K562 (cell line): ENCODE data around the gene TMEM144. TPM values are rescaled to one million over a fixed set of nuclear protein-coding genes. Genes with fewer than 3 reads are reported as not detected.

Experiments
- ATAC-seq: fragments of 200-7000 bp; cut with Tn5 transposase; 3 replicates; pipeline ENCODE4 v1.9.1; 2020; ENCODE audit warnings: moderate library complexity
- BruUV-seq: library from RNA; stranded (reverse); fragments of 400-500 nt; replicated peaks from 2 replicates; lab custom pipeline; 2021; lab: Mats Ljungman, UMichigan
- CTCF ChIA-PET: fragments of 300-600 bp; formaldehyde crosslinking; extraction: SDS; loops from one replicate; lab custom pipeline; 2021; ENCODE audit warnings: low intra/inter-chr PET ratio; lab: Yijun Ruan, JAX
- POLR2A ChIA-PET: fragments of 300-600, 350-650 bp; sonication (Branson Sonifier 250); formaldehyde crosslinking; extraction: SDS; loops from one replicate; lab custom pipeline; 2021; ENCODE audit warnings: antibody characterized with exemption, inconsistent platforms; lab: Yijun Ruan, JAX
- DNase-seq, 4 experiments: peaks; one replicate each; pipeline versions ENCODE4 v3.0.0 to v3.0.0-alpha.2; 2011 to 2018; ENCODE audit warnings: low spot score in 3 of 4, mixed read lengths in 3 of 4; ENCODE audit errors: extremely low read depth in 1 of 4
- FAIRE-seq: peaks from 2 replicates; lab custom pipeline; 2011; peaks lifted over from hg19 to GRCh38; lab: Jason Lieb, UNC
- H2AFZ ChIP-seq: 2 replicates; pipeline ENCODE4 v1.6.0; 2011; ENCODE audit warnings: low read depth, low read length, control low read depth, inconsistent platforms
- H3K27ac ChIP-seq: fragments of 200-600 bp; 3 replicates; pipeline ENCODE4 v1.8.0; 2011; ENCODE audit warnings: low read depth, mild to moderate bottlenecking, control low read depth, inconsistent platforms, low read length, moderate library complexity, mixed read lengths; ENCODE audit errors: extremely low read depth
- H3K27me3 ChIP-seq, 2 experiments: fragments of 300-600 bp in 1 of 2; 2 replicates in 1 of 2; 3 replicates in 1 of 2; pipeline versions ENCODE4 v1.6.0 to v1.8.0; 2011; ENCODE audit warnings: inconsistent platforms in 2 of 2, low read length in 2 of 2, mild to moderate bottlenecking in 1 of 2, mixed read lengths in 1 of 2, moderate library complexity in 1 of 2; ENCODE audit not compliant: control insufficient read depth in 2 of 2, insufficient read depth in 2 of 2
- H3K36me3 ChIP-seq: fragments of 300-600 bp; 3 replicates; pipeline ENCODE4 v1.8.0; 2011; ENCODE audit warnings: mild to moderate bottlenecking, low read length, inconsistent platforms; ENCODE audit not compliant: control insufficient read depth, insufficient read depth
- H3K4me1 ChIP-seq, 2 experiments: fragments of 200-600 bp in 1 of 2; replicated peaks in 1 of 2; 2 replicates in 1 of 2; 3 replicates in 1 of 2; pipeline versions ENCODE4 v1.5.1 to v1.8.0; 2011; ENCODE audit warnings: inconsistent platforms in 2 of 2, low read length in 2 of 2, mild to moderate bottlenecking in 1 of 2, mixed read lengths in 1 of 2, moderate library complexity in 1 of 2; ENCODE audit not compliant: control insufficient read depth in 2 of 2, insufficient read depth in 2 of 2
- H3K4me2 ChIP-seq: 2 replicates; pipeline ENCODE4 v1.6.1; 2011; ENCODE audit warnings: low read length, control low read depth, inconsistent platforms, mixed read lengths; ENCODE audit not compliant: insufficient read depth
- H3K4me3 ChIP-seq: fragments of 200-600 bp; sonication (generic), shearing (Covaris generic); 2 replicates; pipeline ENCODE4 v1.5.1; 2016; ENCODE audit warnings: control low read depth, inconsistent platforms
- H3K79me2 ChIP-seq: fragments of 200-600 bp; 3 replicates; pipeline ENCODE4 v1.8.0; 2011; ENCODE audit warnings: low read length, inconsistent platforms; ENCODE audit not compliant: control insufficient read depth, insufficient read depth
- H3K9ac ChIP-seq, 2 experiments: 2 replicates each; pipeline versions ENCODE4 v1.6.0 to v1.6.1; 2011; ENCODE audit warnings: low read depth in 2 of 2, low read length in 2 of 2, control low read depth in 1 of 2, inconsistent platforms in 1 of 2, mild to moderate bottlenecking in 1 of 2, mixed read lengths in 1 of 2; ENCODE audit not compliant: insufficient read depth in 1 of 2
- H3K9me1 ChIP-seq: one replicate; pipeline ENCODE4 v1.6.0; 2011; ENCODE audit warnings: inconsistent platforms, mild to moderate bottlenecking, low read length, moderate library complexity; ENCODE audit not compliant: control insufficient read depth, insufficient read depth
- H3K9me3 ChIP-seq: replicated peaks from 2 replicates; pipeline ENCODE4 v1.5.1; 2011; ENCODE audit warnings: low read depth, low read length, inconsistent platforms; ENCODE audit not compliant: control insufficient read depth, insufficient read depth
- H4K20me1 ChIP-seq: replicated peaks from 2 replicates; pipeline ENCODE4 v1.6.1; 2011; ENCODE audit warnings: low read length, inconsistent platforms, mixed read lengths; ENCODE audit not compliant: control insufficient read depth, insufficient read depth
- ATF7 ChIP-seq: fragments of 450-650 bp; IDR thresholded peaks from 2 replicates; pipeline ENCODE4 v1.7.1; 2014; ENCODE audit warnings: mild to moderate bottlenecking, moderate library complexity
- C11orf30 ChIP-seq: fragments of 450-650 bp; IDR thresholded peaks from 2 replicates; pipeline ENCODE4 v1.6.1; 2016; ENCODE audit warnings: low read depth, mild to moderate bottlenecking
- DACH1 ChIP-seq: fragments of 450-650 bp; IDR thresholded peaks from 2 replicates; pipeline ENCODE4 v1.6.1; 2018; ENCODE audit not compliant: partially characterized antibody
- L3MBTL2 ChIP-seq: fragments of 450-650 bp; IDR thresholded peaks from 2 replicates; pipeline ENCODE4 v1.6.1; 2016; ENCODE audit warnings: mild to moderate bottlenecking, moderate library complexity
- POLR2AphosphoS2 ChIP-seq: IDR thresholded peaks from 2 replicates; pipeline ENCODE4 v1.6.1; 2012; ENCODE audit warnings: low read length, improper control_type of control experiment
- SMC3 ChIP-seq: conservative IDR thresholded peaks from 2 replicates; pipeline ENCODE4 v1.6.1; 2011; ENCODE audit warnings: low read depth, low read length, improper control_type of control experiment; ENCODE audit not compliant: insufficient read depth
- WGBS: fragments of 100-300 bp; shearing (Covaris generic); methylation state at CpG from one replicate; pipeline ENCODE4 v1.1.6; 2016; ENCODE audit warnings: low coverage, mixed read lengths; ENCODE audit not compliant: insufficient coverage; ENCODE audit errors: missing lambda C conversion rate; 5-methylcytosine and 5-hydroxymethylcytosine counted together
- in situ Hi-C: fragments of 300-500 bp; cut with MboI; formaldehyde crosslinking; loops from 4 replicates; pipeline ENCODE4 v1.15.0; 2018; ENCODE audit warnings: inconsistent platforms, mixed read lengths
- intact Hi-C: fragments of 100-400 bp; cut with micrococcal nuclease; formaldehyde crosslinking; loops from 2 replicates; pipeline ENCODE4 v1.14.2; 2022
- polyA plus RNA-seq, 8 experiments: library from polyadenylated mRNA; depleted of rRNA in 4 of 8; stranded (reverse) in 5 of 8; unstranded in 3 of 8; fragments of >200 nt; fragmentation: Nextera tagmentation in 2 of 8; fragmentation: Illumina TruSeq in 1 of 8; extraction: Ambion mirVana in 2 of 8; extraction: Trizol in 1 of 8; gene quantifications; 2 replicates each; pipeline versions ENCODE4 v1.2.1 to v1.2.3, GENCODE V29; 2011 to 2014; ENCODE audit warnings: inconsistent platforms in 1 of 8, missing spikeins in 1 of 8
- total RNA-seq, 7 experiments: library from RNA; depleted of rRNA in 6 of 7; stranded (reverse); fragments of >200 nt in 6 of 7; fragmentation: Illumina TruSeq in 2 of 7; extraction: Trizol in 2 of 7; gene quantifications; 2 replicates each; pipeline versions ENCODE4 v1.2.1 to v1.2.3, GENCODE V29; 2011 to 2021; ENCODE audit warnings: low replicate concordance in 1 of 7
- TF ChIP-seq, protein P1 (sequence below): IDR thresholded peaks from 2 replicates; pipeline ENCODE4 v1.6.1; 2012; ENCODE audit warnings: low read depth, low read length, improper control_type of control experiment, borderline replicate concordance
- TF ChIP-seq, protein P2 (sequence below), 3 experiments: IDR thresholded peaks in 2 of 3; conservative IDR thresholded peaks in 1 of 3; 2 replicates each; pipeline ENCODE4 v1.5.1; 2011 to 2012; ENCODE audit warnings: low read length in 3 of 3, mild to moderate bottlenecking in 3 of 3, control low read depth in 2 of 3, improper control_type of control experiment in 1 of 3, inconsistent platforms in 1 of 3, low read depth in 1 of 3, mixed read lengths in 1 of 3, moderate library complexity in 1 of 3; ENCODE audit not compliant: insufficient read depth in 2 of 3
- TF ChIP-seq, protein P3 (sequence below): fragments of 250-450 bp; sonication (Bioruptor Pico); IDR thresholded peaks from 2 replicates; pipeline ENCODE4 v1.5.0; 2021; ENCODE audit warnings: mild to moderate bottlenecking, borderline replicate concordance
- TF ChIP-seq, protein P4 (sequence below), 2 experiments: fragments of 450-650 bp in 1 of 2; sonication (generic) in 1 of 2; formaldehyde crosslinking; conservative IDR thresholded peaks; 2 replicates each; pipeline versions ENCODE4 v1.4.0 to v1.8.1; 2020 to 2022; ENCODE audit warnings: mild to moderate bottlenecking in 1 of 2, missing genetic modification reagents in 1 of 2
- TF ChIP-seq, protein P5 (sequence below): fragments of 450-650 bp; conservative IDR thresholded peaks from 2 replicates; pipeline ENCODE4 v1.6.1; 2016; ENCODE audit warnings: missing genetic modification characterization, low read depth, mild to moderate bottlenecking, control low read depth, missing compliant biosample characterization

Gene TMEM144
- total and polyA plus RNA-seq, 9 of the 15 experiments (the other 6 are each of a cell fraction or from before 2014, with no cell fraction given): 4.0 to 12.0 (median 6.1) TPM

DNA sequence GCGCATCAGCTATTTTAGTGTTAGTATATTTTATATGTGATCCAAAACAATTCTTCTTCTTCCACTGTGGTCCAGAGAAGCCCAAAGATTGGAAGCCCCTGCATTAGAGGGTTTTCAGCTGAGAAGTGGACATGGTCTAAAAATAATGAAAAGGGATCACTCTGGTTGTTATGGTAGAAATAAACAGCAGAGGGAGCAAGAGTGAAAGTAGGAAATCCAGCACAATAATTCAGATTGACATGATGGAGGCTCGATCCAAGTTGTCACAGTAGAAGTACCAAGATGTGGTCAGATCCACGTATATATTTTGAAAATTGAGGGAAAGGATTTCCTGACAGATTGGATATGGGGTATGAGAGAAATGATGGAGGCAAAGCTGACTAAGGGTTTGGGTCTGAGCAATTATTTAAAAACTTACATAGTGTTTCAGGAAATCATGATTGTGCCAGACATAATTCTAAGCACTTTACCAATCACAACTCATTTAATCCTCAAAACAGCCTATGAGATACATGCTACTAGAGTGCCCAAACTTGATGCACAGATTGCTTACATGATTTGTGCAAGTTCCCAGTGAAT lies 17.0 kb upstream of the TMEM144 start (continued):
- TF ChIP-seq POLR2AphosphoS2 (no peak), C11orf30 (0 out of 2 replicates have a peak, but pooled peaks have one; percentile 15), SMC3 (peak; percentile 36; the same call in 1 of the 2 replicates)
- TF ChIP-seq, protein P1, sequence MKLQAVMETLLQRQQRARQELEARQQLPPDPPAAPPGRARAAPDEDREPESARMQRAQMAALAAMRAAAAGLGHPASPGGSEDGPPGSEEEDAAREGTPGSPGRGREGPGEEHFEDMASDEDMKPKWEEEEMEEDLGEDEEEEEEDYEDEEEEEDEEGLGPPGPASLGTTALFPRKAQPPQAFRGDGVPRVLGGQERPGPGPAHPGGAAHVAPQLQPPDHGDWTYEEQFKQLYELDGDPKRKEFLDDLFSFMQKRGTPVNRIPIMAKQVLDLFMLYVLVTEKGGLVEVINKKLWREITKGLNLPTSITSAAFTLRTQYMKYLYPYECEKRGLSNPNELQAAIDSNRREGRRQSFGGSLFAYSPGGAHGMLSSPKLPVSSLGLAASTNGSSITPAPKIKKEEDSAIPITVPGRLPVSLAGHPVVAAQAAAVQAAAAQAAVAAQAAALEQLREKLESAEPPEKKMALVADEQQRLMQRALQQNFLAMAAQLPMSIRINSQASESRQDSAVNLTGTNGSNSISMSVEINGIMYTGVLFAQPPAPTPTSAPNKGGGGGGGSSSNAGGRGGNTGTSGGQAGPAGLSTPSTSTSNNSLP: 0 out of 2 replicates have a peak, but pooled peaks have one; percentile 14
- TF ChIP-seq, protein P2, sequence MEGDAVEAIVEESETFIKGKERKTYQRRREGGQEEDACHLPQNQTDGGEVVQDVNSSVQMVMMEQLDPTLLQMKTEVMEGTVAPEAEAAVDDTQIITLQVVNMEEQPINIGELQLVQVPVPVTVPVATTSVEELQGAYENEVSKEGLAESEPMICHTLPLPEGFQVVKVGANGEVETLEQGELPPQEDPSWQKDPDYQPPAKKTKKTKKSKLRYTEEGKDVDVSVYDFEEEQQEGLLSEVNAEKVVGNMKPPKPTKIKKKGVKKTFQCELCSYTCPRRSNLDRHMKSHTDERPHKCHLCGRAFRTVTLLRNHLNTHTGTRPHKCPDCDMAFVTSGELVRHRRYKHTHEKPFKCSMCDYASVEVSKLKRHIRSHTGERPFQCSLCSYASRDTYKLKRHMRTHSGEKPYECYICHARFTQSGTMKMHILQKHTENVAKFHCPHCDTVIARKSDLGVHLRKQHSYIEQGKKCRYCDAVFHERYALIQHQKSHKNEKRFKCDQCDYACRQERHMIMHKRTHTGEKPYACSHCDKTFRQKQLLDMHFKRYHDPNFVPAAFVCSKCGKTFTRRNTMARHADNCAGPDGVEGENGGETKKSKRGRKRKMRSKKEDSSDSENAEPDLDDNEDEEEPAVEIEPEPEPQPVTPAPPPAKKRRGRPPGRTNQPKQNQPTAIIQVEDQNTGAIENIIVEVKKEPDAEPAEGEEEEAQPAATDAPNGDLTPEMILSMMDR (IDR thresholded peaks at IDR 0.05 in 2 of 3, conservative IDR thresholded peaks at IDR 0.05 in 1 of 3; ENCODE audit: insufficient read depth in 2 of 3, low read depth in 1 of 3, low read length in 3 of 3): peak; percentile 49 to 71 (median 51); a peak in 5 of 6 replicates

DNA sequence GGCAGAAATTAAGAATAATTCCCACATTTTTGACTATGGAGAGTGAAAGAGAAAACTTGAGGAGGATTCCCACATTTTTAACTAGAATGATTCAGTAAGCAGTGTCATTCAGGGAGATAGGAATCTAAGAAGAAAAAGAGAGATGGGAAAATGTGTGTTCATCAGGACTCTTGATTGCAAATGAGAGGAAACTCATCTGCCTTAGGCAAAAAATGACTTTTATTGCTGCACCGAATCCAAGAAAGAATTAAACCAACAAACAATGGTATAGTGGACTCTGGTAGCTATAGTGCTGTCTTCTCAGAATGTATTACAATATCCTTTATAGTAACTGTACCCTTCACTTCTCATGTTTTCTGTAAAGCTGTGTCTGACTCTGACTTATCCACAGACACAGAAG lies 15.0 kb upstream of the TMEM144 start:
- no peak for DNase-seq
- H3K9ac ChIP-seq: no peak overlapping the region
- no TSS peak for BruUV-seq
- WGBS: 6% methylated on average over 1 of the region's 1 CpG
- H3K27ac ChIP-seq: no peak overlapping the region
- H3K4me2 ChIP-seq: no peak overlapping the region
- no peak overlapping the region for H3K4me3 ChIP-seq
- no peaks in the 10 kb centered on the region for H3K27me3 ChIP-seq
- intact Hi-C loops (loop anchor here (10.0 kb wide), 1 partner anchor 430 kb away; no protein-coding TSS in a partner anchor), in situ Hi-C loops (no loop called here)
- H3K79me2 ChIP-seq: no peaks in the 10 kb centered on the region
- no peak overlapping the region for H2AFZ ChIP-seq
- H3K9me1 ChIP-seq: no peaks in the 10 kb centered on the region
- no peaks in the 10 kb centered on the region for H3K4me1 ChIP-seq
- H3K9me3 ChIP-seq: no peaks in the 10 kb centered on the region
- ChIA-PET POLR2A (no interaction called here), CTCF (interaction anchor here (0.6 to 2.6 kb wide), 3 partner anchors 58 to 61 kb away, joined by 3 to 16 read pairs (median 3); no protein-coding TSS in a partner anchor)
- ATAC-seq: no peak
- H3K36me3 ChIP-seq: no peaks in the 10 kb centered on the region
- H4K20me1 ChIP-seq: no peaks in the 10 kb centered on the region
- FAIRE-seq: no peak
- TF ChIP-seq, protein P3, sequence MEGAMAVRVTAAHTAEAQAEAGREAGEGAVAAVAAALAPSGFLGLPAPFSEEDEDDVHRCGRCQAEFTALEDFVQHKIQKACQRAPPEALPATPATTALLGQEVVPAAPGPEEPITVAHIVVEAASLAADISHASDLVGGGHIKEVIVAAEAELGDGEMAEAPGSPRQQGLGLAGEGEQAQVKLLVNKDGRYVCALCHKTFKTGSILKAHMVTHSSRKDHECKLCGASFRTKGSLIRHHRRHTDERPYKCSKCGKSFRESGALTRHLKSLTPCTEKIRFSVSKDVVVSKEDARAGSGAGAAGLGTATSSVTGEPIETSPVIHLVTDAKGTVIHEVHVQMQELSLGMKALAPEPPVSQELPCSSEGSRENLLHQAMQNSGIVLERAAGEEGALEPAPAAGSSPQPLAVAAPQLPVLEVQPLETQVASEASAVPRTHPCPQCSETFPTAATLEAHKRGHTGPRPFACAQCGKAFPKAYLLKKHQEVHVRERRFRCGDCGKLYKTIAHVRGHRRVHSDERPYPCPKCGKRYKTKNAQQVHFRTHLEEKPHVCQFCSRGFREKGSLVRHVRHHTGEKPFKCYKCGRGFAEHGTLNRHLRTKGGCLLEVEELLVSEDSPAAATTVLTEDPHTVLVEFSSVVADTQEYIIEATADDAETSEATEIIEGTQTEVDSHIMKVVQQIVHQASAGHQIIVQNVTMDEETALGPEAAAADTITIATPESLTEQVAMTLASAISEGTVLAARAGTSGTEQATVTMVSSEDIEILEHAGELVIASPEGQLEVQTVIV (CRISPR knock-in tag): no peak
- TF ChIP-seq DACH1 (no peak), ATF7 (no peak), L3MBTL2 (no peak)
- TF ChIP-seq, protein P4, sequence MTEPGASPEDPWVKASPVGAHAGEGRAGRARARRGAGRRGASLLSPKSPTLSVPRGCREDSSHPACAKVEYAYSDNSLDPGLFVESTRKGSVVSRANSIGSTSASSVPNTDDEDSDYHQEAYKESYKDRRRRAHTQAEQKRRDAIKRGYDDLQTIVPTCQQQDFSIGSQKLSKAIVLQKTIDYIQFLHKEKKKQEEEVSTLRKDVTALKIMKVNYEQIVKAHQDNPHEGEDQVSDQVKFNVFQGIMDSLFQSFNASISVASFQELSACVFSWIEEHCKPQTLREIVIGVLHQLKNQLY (CRISPR knock-in tag; conservative IDR thresholded peaks at IDR 0.05): no peak
- TF ChIP-seq, protein P5, sequence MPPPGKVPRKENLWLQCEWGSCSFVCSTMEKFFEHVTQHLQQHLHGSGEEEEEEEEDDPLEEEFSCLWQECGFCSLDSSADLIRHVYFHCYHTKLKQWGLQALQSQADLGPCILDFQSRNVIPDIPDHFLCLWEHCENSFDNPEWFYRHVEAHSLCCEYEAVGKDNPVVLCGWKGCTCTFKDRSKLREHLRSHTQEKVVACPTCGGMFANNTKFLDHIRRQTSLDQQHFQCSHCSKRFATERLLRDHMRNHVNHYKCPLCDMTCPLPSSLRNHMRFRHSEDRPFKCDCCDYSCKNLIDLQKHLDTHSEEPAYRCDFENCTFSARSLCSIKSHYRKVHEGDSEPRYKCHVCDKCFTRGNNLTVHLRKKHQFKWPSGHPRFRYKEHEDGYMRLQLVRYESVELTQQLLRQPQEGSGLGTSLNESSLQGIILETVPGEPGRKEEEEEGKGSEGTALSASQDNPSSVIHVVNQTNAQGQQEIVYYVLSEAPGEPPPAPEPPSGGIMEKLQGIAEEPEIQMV (tag): no peak
